DOHH2 (cell line): Measurements from ENCODE around the gene FAM98A.

ENCODE experiments used
- H3F3A ChIP-seq: fragments of 200-600 bp; sonication (generic), shearing (Covaris generic); 2 replicates; pipeline ENCODE4 v1.6.0; 2016; ENCODE audit warnings: antibody characterized with exemption, mild to moderate bottlenecking; ENCODE audit not compliant: control insufficient read depth, insufficient read depth
- H3K27ac ChIP-seq: fragments of 200-600 bp; sonication (generic); 2 replicates; pipeline ENCODE4 v1.5.1; 2014; ENCODE audit warnings: low read depth, mild to moderate bottlenecking, low read length, moderate library complexity
- H3K27me3 ChIP-seq: fragments of 200-600 bp; sonication (generic); 2 replicates; pipeline ENCODE4 v1.6.1; 2014; ENCODE audit warnings: mild to moderate bottlenecking, low read length, mixed read lengths; ENCODE audit not compliant: control insufficient read depth
- H3K36me3 ChIP-seq: fragments of 200-600 bp; sonication (generic); 2 replicates; pipeline ENCODE4 v1.6.1; 2014; ENCODE audit warnings: mild to moderate bottlenecking, low read length, moderate library complexity, mixed read lengths; ENCODE audit not compliant: control insufficient read depth
- H3K4me1 ChIP-seq: fragments of 200-600 bp; sonication (generic); 2 replicates; pipeline ENCODE4 v1.6.1; 2014; ENCODE audit warnings: mild to moderate bottlenecking, low read length, mixed read lengths; ENCODE audit not compliant: control insufficient read depth
- H3K4me2 ChIP-seq: fragments of 200-600 bp; sonication (generic); 2 replicates; pipeline ENCODE4 v1.6.0; 2014; ENCODE audit warnings: mild to moderate bottlenecking, low read length, moderate library complexity
- H3K4me3 ChIP-seq: fragments of 200-600 bp; sonication (generic); 2 replicates; pipeline ENCODE4 v1.5.1; 2014; ENCODE audit warnings: mild to moderate bottlenecking, low read length, mixed read lengths
- H3K79me2 ChIP-seq: fragments of 200-600 bp; sonication (generic); 2 replicates; pipeline ENCODE4 v1.6.1; 2014; ENCODE audit warnings: mild to moderate bottlenecking, low read length, mixed read lengths; ENCODE audit not compliant: control insufficient read depth
- H3K9me2 ChIP-seq: fragments of 200-600 bp; sonication (generic); replicated peaks from 2 replicates; pipeline ENCODE4 v1.6.1; 2014; ENCODE audit warnings: mild to moderate bottlenecking, low read length, mixed read lengths; ENCODE audit not compliant: control insufficient read depth
- H3K9me3 ChIP-seq: fragments of 200-600 bp; sonication (generic); 2 replicates; pipeline ENCODE4 v1.6.1; 2014; ENCODE audit warnings: antibody characterized with exemption, low read length, mixed read lengths; ENCODE audit not compliant: control insufficient read depth, insufficient read depth
- H4K20me1 ChIP-seq: fragments of 200-600 bp; sonication (generic); 2 replicates; pipeline ENCODE4 v1.6.0; 2014; ENCODE audit warnings: low read depth, mild to moderate bottlenecking, antibody characterized with exemption, low read length, moderate library complexity; ENCODE audit not compliant: control insufficient read depth, insufficient read depth
- CTCF ChIP-seq: fragments of 200-600 bp; sonication (generic); IDR thresholded peaks from one replicate; pipeline ENCODE4 v1.5.1; 2014; ENCODE audit warnings: antibody characterized with exemption, mild to moderate bottlenecking, low read depth, low read length; ENCODE audit not compliant: poor library complexity, severe bottlenecking
- EZH2phosphoT487 ChIP-seq: fragments of 200-600 bp; sonication (generic); IDR thresholded peaks from 2 replicates; pipeline ENCODE4 v1.6.1; 2017; ENCODE audit warnings: borderline replicate concordance, mild to moderate bottlenecking, antibody characterized with exemption, low read length, moderate library complexity, mixed read lengths

FAM98A gene

GRCh38 chr2:33595385-33595784 is 3.7 kb downstream of the FAM98A start:
- H3K9me2 ChIP-seq, result no peaks in the 10 kb centered on the region
- no peak for TF ChIP-seq EZH2phosphoT487
- TF ChIP-seq CTCF, result no peak

GRCh38 chr2:33589444-33589843 is 9.7 kb downstream of the FAM98A start:
- Histone ChIP-seq H3K4me1 (no peaks in the 10 kb centered on the region), H3K36me3 (peaks cover 93% of the 10 kb centered on the region), H3K4me3 (no peak overlapping the region), H4K20me1 (no peaks in the 10 kb centered on the region), H3K79me2 (peaks cover 13% of the 10 kb centered on the region; the same call in 1 of the 2 replicates), H3K27me3 (no peaks in the 10 kb centered on the region), H3F3A (peaks cover 4% of the 10 kb centered on the region), H3K27ac (no peak overlapping the region), H3K9me3 (no peaks in the 10 kb centered on the region), H3K9me2 (no peaks in the 10 kb centered on the region), H3K4me2 (no peak overlapping the region)
- TF ChIP-seq CTCF (no peak), EZH2phosphoT487 (no peak)

More at GRCh38 chr2:33595385-33595784, 3.7 kb downstream of the FAM98A start:
- Histone ChIP-seq H3K27ac (no peak overlapping the region), H3K9me3 (no peaks in the 10 kb centered on the region), H3K36me3 (peaks cover 52% of the 10 kb centered on the region), H4K20me1 (no peaks in the 10 kb centered on the region), H3K4me2 (no peak overlapping the region), H3F3A (no peaks in the 10 kb centered on the region), H3K79me2 (peaks cover 55% of the 10 kb centered on the region), H3K4me1 (peaks cover 20% of the 10 kb centered on the region), H3K27me3 (no peaks in the 10 kb centered on the region), H3K4me3 (no peak overlapping the region)

GRCh38 chr2:33588232-33588631 is 10.9 kb downstream of the FAM98A start:
- Histone ChIP-seq H3K4me2 (no peak overlapping the region), H4K20me1 (no peaks in the 10 kb centered on the region), H3F3A (peaks cover 16% of the 10 kb centered on the region), H3K9me2 (no peaks in the 10 kb centered on the region), H3K27ac (no peak overlapping the region), H3K27me3 (no peaks in the 10 kb centered on the region), H3K79me2 (peaks cover 5% of the 10 kb centered on the region; the same call in 1 of the 2 replicates), H3K4me3 (no peak overlapping the region), H3K36me3 (peaks cover 95% of the 10 kb centered on the region), H3K4me1 (peaks cover 4% of the 10 kb centered on the region), H3K9me3 (no peaks in the 10 kb centered on the region)
- TF ChIP-seq EZH2phosphoT487, result no peak
- no peak for TF ChIP-seq CTCF
